ENCODE data around the gene WWC2.

DNA sequence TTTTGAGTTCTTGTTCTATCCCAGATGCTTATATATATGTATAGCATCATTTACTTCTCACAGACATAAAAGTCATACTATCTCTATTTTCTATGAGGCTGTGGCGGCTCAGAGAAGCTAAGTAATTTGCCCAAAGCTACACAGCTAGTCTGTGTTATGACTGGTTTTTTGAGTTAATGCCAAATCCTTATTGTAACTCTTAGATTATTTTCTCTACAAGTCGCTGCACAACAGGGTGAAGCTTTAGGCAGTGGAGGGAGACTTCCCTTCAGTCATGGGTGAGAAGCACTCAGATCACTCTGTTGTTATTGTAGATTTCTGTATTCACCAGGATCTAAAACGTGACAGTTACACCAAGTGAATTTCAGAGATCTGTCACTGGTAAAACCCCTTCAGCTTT lies 48.1 kb downstream of the WWC2 start:
- TF ChIP-seq, protein P1, sequence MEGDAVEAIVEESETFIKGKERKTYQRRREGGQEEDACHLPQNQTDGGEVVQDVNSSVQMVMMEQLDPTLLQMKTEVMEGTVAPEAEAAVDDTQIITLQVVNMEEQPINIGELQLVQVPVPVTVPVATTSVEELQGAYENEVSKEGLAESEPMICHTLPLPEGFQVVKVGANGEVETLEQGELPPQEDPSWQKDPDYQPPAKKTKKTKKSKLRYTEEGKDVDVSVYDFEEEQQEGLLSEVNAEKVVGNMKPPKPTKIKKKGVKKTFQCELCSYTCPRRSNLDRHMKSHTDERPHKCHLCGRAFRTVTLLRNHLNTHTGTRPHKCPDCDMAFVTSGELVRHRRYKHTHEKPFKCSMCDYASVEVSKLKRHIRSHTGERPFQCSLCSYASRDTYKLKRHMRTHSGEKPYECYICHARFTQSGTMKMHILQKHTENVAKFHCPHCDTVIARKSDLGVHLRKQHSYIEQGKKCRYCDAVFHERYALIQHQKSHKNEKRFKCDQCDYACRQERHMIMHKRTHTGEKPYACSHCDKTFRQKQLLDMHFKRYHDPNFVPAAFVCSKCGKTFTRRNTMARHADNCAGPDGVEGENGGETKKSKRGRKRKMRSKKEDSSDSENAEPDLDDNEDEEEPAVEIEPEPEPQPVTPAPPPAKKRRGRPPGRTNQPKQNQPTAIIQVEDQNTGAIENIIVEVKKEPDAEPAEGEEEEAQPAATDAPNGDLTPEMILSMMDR (conservative IDR thresholded peaks at IDR 0.05; ENCODE audit: low read length): no peak
- TF ChIP-seq EZH2phosphoT487 (IDR thresholded peaks at IDR 0.05; ENCODE audit: borderline replicate concordance, low read depth, low read length): no peak
